MCF 10A (cell line): ENCODE data around the gene TBC1D8B. TPM values are rescaled to one million over a fixed set of nuclear protein-coding genes. Genes with fewer than 3 reads are reported as not detected.
"Not testable (repeated sequence)": the region's sequence is repeated elsewhere in the genome, so short reads cannot be mapped to it uniquely, and the experiment has no call there.

Experiments
- BruUV-seq: library from RNA; stranded (reverse); fragments of 400-500 nt; replicated peaks from 2 replicates; lab custom pipeline; 2021; lab: Mats Ljungman, UMichigan
- CTCF ChIA-PET: fragments of 300-600 bp; sonication (Branson Sonifier 250); formaldehyde crosslinking; extraction: SDS; loops from one replicate; lab custom pipeline; 2021; ENCODE audit warnings: antibody characterized with exemption, inconsistent platforms; lab: Yijun Ruan, JAX
- POLR2A ChIA-PET: fragments of 300-600, 350-650 bp; sonication (Branson Sonifier 250); formaldehyde crosslinking; extraction: SDS; loops from one replicate; lab custom pipeline; 2020; ENCODE audit warnings: antibody characterized with exemption, inconsistent platforms; lab: Yijun Ruan, JAX
- DNase-seq: peaks from one replicate; pipeline ENCODE4 v3.0.0-alpha.2; 2018; ENCODE audit not compliant: unreplicated experiment
- H3K27ac Mint-ChIP-seq: one replicate; pipeline ENCODE4 v1.8.0; 2022; ENCODE audit warnings: mild to moderate bottlenecking, low read depth, mixed read lengths; ENCODE audit not compliant: unreplicated experiment
- H3K27me3 Mint-ChIP-seq: one replicate; pipeline ENCODE4 v1.8.0; 2022; ENCODE audit warnings: mixed read lengths; ENCODE audit not compliant: insufficient read depth, unreplicated experiment
- H3K36me3 Mint-ChIP-seq: one replicate; pipeline ENCODE4 v1.8.0; 2022; ENCODE audit warnings: mild to moderate bottlenecking, moderate library complexity, mixed read lengths; ENCODE audit not compliant: insufficient read depth, unreplicated experiment
- H3K4me1 Mint-ChIP-seq: one replicate; pipeline ENCODE4 v1.8.0; 2022; ENCODE audit warnings: mixed read lengths; ENCODE audit not compliant: insufficient read depth, unreplicated experiment
- H3K4me3 Mint-ChIP-seq: one replicate; pipeline ENCODE4 v1.8.0; 2022; ENCODE audit warnings: mild to moderate bottlenecking, moderate library complexity, mixed read lengths; ENCODE audit not compliant: unreplicated experiment
- H3K9me3 Mint-ChIP-seq: one replicate; pipeline ENCODE4 v1.8.0; 2022; ENCODE audit warnings: mixed read lengths; ENCODE audit not compliant: unreplicated experiment
- CTCF ChIP-seq: fragments of 200-600 bp; IDR thresholded peaks from one replicate; pipeline ENCODE4 v1.8.0; 2022; ENCODE audit warnings: antibody characterized with exemption, mild to moderate bottlenecking; ENCODE audit not compliant: unreplicated experiment
- intact Hi-C: fragments of 100-400 bp; cut with micrococcal nuclease; formaldehyde crosslinking; loops from 2 replicates; pipeline ENCODE4 v1.14.1; 2022
- total RNA-seq: library from RNA; stranded (reverse); gene quantifications from 2 replicates; pipeline ENCODE4 v1.2.3, GENCODE V29; 2022

The TBC1D8B gene
- total RNA-seq, 1 experiment from 2014 or later = 3.3 TPM

- intact Hi-C loops = no loop called here
- BruUV-seq = no TSS peak
- ChIA-PET CTCF (interaction anchor here (0.6 to 2.6 kb wide), 4 partner anchors 10 to 856 kb away, joined by 3 to 9 read pairs (median 3); no protein-coding TSS in a partner anchor), POLR2A (no interaction called here)
- Mint-ChIP-seq H3K27me3 (peaks cover 38% of the 10 kb centered on the region), H3K9me3 (peaks cover 14% of the 10 kb centered on the region), H3K4me3 (no peak overlapping the region), H3K27ac (no peak overlapping the region), H3K4me1 (peaks cover 6% of the 10 kb centered on the region), H3K36me3 (no peaks in the 10 kb centered on the region)
- no peak for TF ChIP-seq CTCF
- no peak for DNase-seq
Measured at GRCh38 chrX:106863697-106864096, 61.2 kb downstream of the TBC1D8B start.

GRCh38 chrX:106872796-106873195 lies 70.3 kb downstream of the TBC1D8B start:
- POLR2A ChIA-PET, H3K4me1 Mint-ChIP-seq, H3K9me3 Mint-ChIP-seq, DNase-seq, H3K4me3 Mint-ChIP-seq, intact Hi-C loops, H3K27ac Mint-ChIP-seq, H3K36me3 Mint-ChIP-seq, BruUV-seq: not testable (repeated sequence)
- H3K27me3 Mint-ChIP-seq = peaks cover 24% of the 10 kb centered on the region
- CTCF ChIA-PET = interaction anchor here (0.6 to 6.8 kb wide), 5 partner anchors 10 to 392 kb away, joined by 3 to 50 read pairs (median 5); no protein-coding TSS in a partner anchor

GRCh38 chrX:106874075-106874474 lies 71.6 kb downstream of the TBC1D8B start:
- H3K4me1 Mint-ChIP-seq = no peaks in the 10 kb centered on the region
- H3K27me3 Mint-ChIP-seq = peaks cover 37% of the 10 kb centered on the region
- H3K36me3 Mint-ChIP-seq = no peaks in the 10 kb centered on the region
- H3K27ac Mint-ChIP-seq = no peak overlapping the region
- ChIA-PET CTCF (interaction anchor here (0.6 to 6.8 kb wide), 9 partner anchors 11 to 1390 kb away, joined by 3 to 50 read pairs (median 4); no protein-coding TSS in a partner anchor), POLR2A (no interaction called here)
- TF ChIP-seq CTCF = peak; percentile 64
- intact Hi-C loops = no loop called here
- BruUV-seq = no TSS peak
- peak; percentile 50 for DNase-seq
- H3K9me3 Mint-ChIP-seq = no peaks in the 10 kb centered on the region
- H3K4me3 Mint-ChIP-seq = no peak overlapping the region

GRCh38 chrX:106875151-106875550 lies 72.7 kb downstream of the TBC1D8B start:
- Mint-ChIP-seq H3K36me3 (no peaks in the 10 kb centered on the region), H3K9me3 (peaks cover 2% of the 10 kb centered on the region), H3K4me3 (no peak overlapping the region), H3K27me3 (peaks cover 47% of the 10 kb centered on the region), H3K4me1 (no peaks in the 10 kb centered on the region), H3K27ac (no peak overlapping the region)
- ChIA-PET POLR2A (no interaction called here), CTCF (interaction anchor here (0.6 to 6.8 kb wide), 8 partner anchors 9 to 991 kb away, joined by 3 to 50 read pairs (median 5); no protein-coding TSS in a partner anchor)
- no peak for DNase-seq
- BruUV-seq = no TSS peak
- no peak for TF ChIP-seq CTCF
- intact Hi-C loops = no loop called here
